AG04449 (cell line): Measurements from ENCODE around the gene PKLR.
A peak's percentile ranks its signal among the peaks of the same experiment; 100 is the strongest.

Experiments
- CTCF ChIA-PET: fragments of 350-600 bp; formaldehyde crosslinking; extraction: SDS; loops from one replicate; lab custom pipeline; 2021; ENCODE audit warnings: antibody characterized with exemption; lab: Yijun Ruan, JAX
- POLR2A ChIA-PET: fragments of 400-600, 350-600 bp; formaldehyde crosslinking; extraction: SDS; loops from one replicate; lab custom pipeline; 2020; ENCODE audit warnings: antibody characterized with exemption, inconsistent platforms; lab: Yijun Ruan, JAX
- DNase-seq: peaks from one replicate; pipeline ENCODE4 v3.0.0-alpha.2; 2010; ENCODE audit warnings: low read depth, low spot score
- H3K4me3 ChIP-seq: 2 replicates; pipeline ENCODE4 v1.5.1; 2011; ENCODE audit warnings: low read depth, mild to moderate bottlenecking, control low read depth, low read length
- TF ChIP-seq, protein P1 (sequence below): IDR thresholded peaks from one replicate; pipeline ENCODE4 v1.5.1; 2011; ENCODE audit warnings: mild to moderate bottlenecking, moderate library complexity, low read length, control low read depth, inconsistent platforms; ENCODE audit not compliant: insufficient read depth; ENCODE audit errors: missing control alignments

The PKLR gene

GRCh38 chr1:155320661-155321617 is 19.7 kb upstream of the PKLR start, which contains the start of gene RUSC1:
RUSC1 (plus strand) TSS chr1:155320894; CDS start chr1:155321774, 880 bp downstream.
- ChIA-PET POLR2A (interaction anchor here (1.9 to 2.4 kb wide), 2 partner anchors 48 to 70 kb away, joined by 9 to 10 read pairs; partner anchors contain the start of gene CLK2), CTCF (interaction anchor here (0.8 to 13.1 kb wide), 14 partner anchors 9 to 326 kb away, joined by 3 to 253 read pairs (median 5); partner anchors contain the start of genes CLK2, ENTREP3, FDPS and HCN3)
- no peak for DNase-seq
- TF ChIP-seq, protein P1, sequence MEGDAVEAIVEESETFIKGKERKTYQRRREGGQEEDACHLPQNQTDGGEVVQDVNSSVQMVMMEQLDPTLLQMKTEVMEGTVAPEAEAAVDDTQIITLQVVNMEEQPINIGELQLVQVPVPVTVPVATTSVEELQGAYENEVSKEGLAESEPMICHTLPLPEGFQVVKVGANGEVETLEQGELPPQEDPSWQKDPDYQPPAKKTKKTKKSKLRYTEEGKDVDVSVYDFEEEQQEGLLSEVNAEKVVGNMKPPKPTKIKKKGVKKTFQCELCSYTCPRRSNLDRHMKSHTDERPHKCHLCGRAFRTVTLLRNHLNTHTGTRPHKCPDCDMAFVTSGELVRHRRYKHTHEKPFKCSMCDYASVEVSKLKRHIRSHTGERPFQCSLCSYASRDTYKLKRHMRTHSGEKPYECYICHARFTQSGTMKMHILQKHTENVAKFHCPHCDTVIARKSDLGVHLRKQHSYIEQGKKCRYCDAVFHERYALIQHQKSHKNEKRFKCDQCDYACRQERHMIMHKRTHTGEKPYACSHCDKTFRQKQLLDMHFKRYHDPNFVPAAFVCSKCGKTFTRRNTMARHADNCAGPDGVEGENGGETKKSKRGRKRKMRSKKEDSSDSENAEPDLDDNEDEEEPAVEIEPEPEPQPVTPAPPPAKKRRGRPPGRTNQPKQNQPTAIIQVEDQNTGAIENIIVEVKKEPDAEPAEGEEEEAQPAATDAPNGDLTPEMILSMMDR = no peak
- peak within 1 kb of the TSS; percentile 84 for H3K4me3 ChIP-seq

- no peak for DNase-seq
- ChIA-PET CTCF (interaction anchor here (0.8 to 13.1 kb wide), 5 partner anchors 13 to 327 kb away, joined by 3 to 253 read pairs (median 3); partner anchors contain the start of gene ENTREP3), POLR2A (interaction anchor here (1.9 to 2.4 kb wide), 2 partner anchors 47 to 69 kb away, joined by 9 to 10 read pairs; partner anchors contain the start of gene CLK2)
- TF ChIP-seq, protein P1 = no peak
- peak overlapping the region; percentile 84 for H3K4me3 ChIP-seq
These were observed 19.0 kb upstream of the PKLR start for GRCh38 chr1:155320252-155320651.

GRCh38 chr1:155319536-155319935 is 18.3 kb upstream of the PKLR start:
- H3K4me3 ChIP-seq = no peak overlapping the region
- ChIA-PET CTCF (interaction anchor here (1.1 to 13.1 kb wide), 3 partner anchors 12 to 144 kb away, joined by 3 to 253 read pairs (median 3); partner anchors contain the start of gene ENTREP3), POLR2A (no interaction called here)
- DNase-seq = no peak
- TF ChIP-seq, protein P1 = no peak

DNA sequence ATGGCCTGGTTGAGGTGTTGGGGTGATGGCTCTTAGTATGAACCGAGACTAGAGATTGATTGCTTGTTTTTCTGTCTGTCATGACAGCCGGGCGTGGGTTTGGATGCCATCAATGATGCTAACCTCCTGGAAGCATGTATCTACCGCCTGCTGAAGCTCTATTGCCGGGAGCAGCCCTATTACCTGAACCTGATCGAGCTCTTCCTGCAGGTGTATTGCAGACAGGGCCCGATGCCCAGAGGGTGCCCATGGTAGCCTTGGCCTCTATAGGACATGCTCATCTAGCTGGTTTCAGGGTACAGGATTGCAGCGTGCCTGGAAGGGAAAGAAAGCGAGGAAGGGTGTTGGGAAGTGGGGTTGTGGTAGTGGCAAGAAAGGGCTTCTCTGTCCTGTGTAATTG is 16.8 kb upstream of the PKLR start:
- TF ChIP-seq, protein P1 = no peak
- no peak for DNase-seq
- ChIA-PET POLR2A (no interaction called here), CTCF (interaction anchor here (13.1 kb wide), 1 partner anchor 66 kb away, joined by 253 read pairs; the partner anchor contains the start of gene ENTREP3)
- H3K4me3 ChIP-seq = no peak overlapping the region

DNA sequence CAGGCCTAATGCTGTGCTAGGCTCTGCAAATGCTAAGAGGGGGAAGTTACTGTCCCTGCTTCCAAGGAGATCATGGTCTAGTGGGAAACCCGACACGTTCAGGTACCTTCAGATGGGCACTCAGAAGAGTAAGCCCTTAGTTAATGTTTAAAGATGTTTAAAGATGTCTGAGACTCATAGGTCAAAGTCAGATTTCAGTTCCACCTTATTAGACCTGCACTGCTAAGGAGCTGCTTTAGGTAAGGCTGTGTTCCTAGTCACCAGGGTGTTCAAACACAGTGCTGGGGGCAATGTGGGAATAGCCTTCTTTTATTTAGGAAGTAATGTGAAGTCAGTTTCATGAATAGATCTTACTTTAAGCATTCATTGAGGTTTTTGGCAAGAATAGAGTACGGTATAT is 15.7 kb upstream of the PKLR start:
- POLR2A ChIA-PET = no interaction called here
- TF ChIP-seq, protein P1 = no peak
- no peak overlapping the region for H3K4me3 ChIP-seq
- CTCF ChIA-PET = interaction anchor here (1.0 to 1.9 kb wide), 4 partner anchors 40 to 73 kb away, joined by 3 to 7 read pairs (median 6); partner anchors contain the start of gene HCN3
- no peak for DNase-seq
